ENCODE results near the gene SLC44A5.

DNA sequence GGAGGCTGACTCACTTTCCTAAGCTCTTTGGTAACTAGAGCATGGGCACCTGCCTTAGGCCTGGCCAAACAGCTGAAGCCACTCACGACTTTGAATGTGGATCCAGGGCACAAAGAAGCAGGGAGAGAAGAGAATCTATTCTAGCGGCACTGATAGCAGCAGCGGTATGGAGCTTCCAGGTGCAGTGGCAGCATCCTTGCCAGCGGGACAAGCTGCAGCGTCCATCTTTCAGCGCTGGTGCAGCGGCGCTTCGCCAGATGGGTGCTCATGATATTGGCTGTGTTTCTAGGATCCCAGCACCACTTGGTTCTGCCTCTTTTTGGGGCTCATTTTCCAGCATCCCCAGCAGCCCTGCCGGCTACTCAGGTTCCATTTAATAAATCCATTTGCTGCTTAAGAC is 184.2 kb downstream of the SLC44A5 start:
- TF ChIP-seq, protein P1, sequence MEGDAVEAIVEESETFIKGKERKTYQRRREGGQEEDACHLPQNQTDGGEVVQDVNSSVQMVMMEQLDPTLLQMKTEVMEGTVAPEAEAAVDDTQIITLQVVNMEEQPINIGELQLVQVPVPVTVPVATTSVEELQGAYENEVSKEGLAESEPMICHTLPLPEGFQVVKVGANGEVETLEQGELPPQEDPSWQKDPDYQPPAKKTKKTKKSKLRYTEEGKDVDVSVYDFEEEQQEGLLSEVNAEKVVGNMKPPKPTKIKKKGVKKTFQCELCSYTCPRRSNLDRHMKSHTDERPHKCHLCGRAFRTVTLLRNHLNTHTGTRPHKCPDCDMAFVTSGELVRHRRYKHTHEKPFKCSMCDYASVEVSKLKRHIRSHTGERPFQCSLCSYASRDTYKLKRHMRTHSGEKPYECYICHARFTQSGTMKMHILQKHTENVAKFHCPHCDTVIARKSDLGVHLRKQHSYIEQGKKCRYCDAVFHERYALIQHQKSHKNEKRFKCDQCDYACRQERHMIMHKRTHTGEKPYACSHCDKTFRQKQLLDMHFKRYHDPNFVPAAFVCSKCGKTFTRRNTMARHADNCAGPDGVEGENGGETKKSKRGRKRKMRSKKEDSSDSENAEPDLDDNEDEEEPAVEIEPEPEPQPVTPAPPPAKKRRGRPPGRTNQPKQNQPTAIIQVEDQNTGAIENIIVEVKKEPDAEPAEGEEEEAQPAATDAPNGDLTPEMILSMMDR (IDR thresholded peaks at IDR 0.05), result no peak
- no peak for TF ChIP-seq POLR2AphosphoS5 (IDR thresholded peaks at IDR 0.05)

Measured in transverse colon (tissue), 4 donors.